ENCODE results near the gene CPNE6.
"Not testable (repeated sequence)": the region's sequence is repeated elsewhere in the genome, so short reads cannot be mapped to it uniquely, and the experiment has no call there.

DNA sequence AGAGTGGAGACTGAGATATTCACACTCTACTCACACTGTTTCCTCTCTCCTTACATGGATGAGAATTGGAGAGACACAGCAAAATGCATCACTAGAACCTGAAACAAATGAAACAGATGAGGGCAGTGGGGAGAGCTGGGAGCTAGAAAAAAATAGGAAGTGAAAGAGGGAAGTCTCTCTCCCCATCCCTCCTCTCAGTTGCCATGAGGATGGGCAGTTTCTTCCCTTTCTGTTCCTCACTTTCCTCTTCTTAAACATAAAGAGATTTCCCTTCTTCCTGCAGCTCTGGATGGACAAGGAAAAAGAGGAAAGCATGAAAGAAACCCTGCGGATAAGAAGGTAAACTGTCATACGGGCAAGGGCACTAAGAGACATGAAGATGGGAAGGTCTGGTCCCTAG lies 22.4 kb upstream of the CPNE6 start:
- TF ChIP-seq, protein P1, sequence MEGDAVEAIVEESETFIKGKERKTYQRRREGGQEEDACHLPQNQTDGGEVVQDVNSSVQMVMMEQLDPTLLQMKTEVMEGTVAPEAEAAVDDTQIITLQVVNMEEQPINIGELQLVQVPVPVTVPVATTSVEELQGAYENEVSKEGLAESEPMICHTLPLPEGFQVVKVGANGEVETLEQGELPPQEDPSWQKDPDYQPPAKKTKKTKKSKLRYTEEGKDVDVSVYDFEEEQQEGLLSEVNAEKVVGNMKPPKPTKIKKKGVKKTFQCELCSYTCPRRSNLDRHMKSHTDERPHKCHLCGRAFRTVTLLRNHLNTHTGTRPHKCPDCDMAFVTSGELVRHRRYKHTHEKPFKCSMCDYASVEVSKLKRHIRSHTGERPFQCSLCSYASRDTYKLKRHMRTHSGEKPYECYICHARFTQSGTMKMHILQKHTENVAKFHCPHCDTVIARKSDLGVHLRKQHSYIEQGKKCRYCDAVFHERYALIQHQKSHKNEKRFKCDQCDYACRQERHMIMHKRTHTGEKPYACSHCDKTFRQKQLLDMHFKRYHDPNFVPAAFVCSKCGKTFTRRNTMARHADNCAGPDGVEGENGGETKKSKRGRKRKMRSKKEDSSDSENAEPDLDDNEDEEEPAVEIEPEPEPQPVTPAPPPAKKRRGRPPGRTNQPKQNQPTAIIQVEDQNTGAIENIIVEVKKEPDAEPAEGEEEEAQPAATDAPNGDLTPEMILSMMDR (IDR thresholded peaks at IDR 0.05): not testable (repeated sequence)
- TF ChIP-seq EZH2 (IDR thresholded peaks at IDR 0.05; ENCODE audit: borderline replicate concordance, insufficient read depth, low read depth, low read length, poor library complexity, severe bottlenecking): not testable (repeated sequence)

Data from B cell (primary cell).